Activated naive CD4-positive, alpha-beta T cell (primary cell): Measurements from ENCODE around the gene ADCK2.
"Not testable (repeated sequence)": the region's sequence is repeated elsewhere in the genome, so short reads cannot be mapped to it uniquely, and the experiment has no call there.

Source experiments
- DNase-seq, 4 experiments: peaks; one replicate each; lab custom pipeline; 2025; lab: John Stamatoyannopoulos, UW

Gene ADCK2

DNA sequence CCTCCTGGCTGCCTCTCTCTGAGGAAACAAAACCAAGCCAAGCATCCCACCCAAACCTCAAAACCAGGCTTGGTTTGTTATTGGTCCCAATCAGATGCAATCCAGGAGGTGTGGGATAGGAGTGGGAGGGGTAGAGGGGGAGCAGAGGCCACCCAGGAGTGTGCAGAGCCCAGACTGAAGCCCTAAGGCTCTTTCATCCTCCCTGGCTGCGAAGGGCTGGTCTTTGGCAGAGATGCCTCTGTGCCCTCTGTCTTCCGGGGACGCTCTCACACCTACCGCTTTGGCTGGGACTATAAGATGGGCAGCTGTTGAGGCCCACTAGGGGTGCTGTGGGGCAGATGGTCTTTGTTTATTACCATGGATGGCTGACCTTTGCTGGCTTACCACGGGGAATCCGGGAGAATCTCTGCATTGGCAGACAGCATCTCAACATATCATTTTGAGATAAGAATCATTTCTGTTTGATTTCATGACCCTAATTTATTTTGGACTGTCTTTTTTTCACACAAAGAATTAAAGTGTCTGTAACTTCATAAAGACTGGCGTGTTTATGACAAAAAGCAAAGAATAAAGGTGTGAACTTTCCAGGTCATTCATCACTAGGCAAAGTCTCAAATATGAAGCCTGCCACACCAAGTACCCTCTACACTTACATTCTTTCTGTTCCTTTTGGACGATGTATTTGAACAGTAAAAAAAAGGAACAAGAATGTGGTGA lies 25.7 kb upstream of the ADCK2 start:
- peak in 1 of 4 experiments; percentile 12 for DNase-seq

DNA sequence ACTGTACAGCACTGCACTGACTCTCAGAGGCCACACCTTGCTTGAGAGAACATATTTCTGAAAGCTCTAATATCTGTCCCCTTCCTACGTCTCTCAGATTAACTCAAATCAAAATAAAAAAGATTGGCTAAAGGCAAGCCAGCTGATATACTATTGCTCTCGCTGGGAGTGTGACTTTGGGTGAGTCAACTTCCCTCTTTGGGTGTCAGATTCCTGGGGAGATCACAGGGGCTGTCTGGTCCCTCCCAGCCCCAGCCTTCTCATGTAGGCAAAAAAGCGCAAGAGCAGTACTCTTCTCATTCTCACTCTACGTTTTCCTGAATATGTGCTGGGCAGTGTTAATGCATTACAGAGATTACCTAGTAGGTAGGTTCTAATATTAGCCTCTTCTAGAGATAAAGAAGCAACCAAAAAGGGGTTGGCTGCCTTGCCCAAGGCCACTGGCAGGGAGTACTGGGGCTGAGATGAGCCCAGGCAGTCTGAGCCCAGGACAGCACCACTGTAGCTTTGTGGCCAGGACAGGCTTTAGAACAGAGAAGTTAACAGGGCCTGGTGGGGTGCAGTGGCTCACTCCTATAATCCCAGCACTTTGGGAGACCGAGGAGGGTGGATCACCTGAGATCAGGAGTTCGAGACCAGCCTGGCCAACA lies 23.1 kb upstream of the ADCK2 start:
- no peak for DNase-seq

DNA sequence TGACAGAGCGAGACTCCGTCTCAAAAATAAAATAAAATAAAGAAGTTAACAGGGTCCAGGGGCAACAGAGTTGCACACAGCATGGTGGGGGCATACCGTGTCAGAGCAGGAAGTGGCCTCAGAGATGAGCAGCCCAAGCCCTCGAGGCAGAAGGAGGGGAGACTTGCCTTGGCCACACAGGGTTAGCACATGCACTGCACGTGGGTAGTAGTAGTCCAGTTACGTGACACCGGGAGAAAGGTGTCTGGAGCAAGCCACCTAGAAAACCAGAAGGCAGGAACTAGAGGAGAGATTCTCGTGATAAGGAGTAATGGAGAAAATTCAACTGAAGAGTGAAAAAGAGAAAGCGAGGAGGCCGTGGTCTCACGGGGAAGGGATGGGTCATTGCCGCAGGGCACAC lies 22.4 kb upstream of the ADCK2 start:
- no peak for DNase-seq

DNA sequence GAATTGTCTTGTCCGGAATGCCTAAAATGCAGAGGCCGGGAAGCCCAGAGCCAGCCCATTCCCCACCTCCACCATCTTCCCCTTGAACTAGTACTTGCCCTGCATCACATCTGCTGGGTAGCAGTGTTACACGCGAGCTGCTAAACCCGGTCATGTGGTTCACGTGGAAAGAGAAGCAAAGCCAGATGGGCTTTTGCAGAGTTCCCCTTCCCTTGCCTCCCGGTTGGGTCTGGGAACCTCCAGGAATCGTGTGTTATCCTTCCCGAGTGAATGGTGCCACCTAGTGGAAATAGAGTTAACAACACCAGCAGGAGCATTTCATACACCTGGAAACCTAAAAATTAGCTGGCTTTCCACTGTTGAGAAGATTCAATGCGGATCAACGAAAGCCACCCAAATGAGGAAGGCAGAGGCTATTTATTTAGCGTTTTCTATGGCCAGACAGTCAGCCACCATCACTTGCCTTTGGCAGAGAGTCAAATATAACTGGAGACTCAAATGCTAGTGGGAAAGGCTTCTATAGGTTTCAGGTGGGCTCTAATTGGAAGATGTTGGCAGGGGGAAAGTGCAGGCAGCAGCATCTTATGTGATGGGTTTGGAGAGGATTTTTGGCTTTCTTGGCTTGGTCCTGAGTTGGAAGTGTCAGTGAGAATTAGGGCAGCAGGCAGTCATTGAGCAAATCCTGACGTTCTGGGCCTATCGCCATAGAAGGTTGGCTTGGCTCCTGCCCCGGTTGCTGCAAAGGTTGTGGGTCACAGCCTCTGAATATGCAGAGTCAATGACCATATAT lies 19.2 kb upstream of the ADCK2 start:
- DNase-seq, result no peak

DNA sequence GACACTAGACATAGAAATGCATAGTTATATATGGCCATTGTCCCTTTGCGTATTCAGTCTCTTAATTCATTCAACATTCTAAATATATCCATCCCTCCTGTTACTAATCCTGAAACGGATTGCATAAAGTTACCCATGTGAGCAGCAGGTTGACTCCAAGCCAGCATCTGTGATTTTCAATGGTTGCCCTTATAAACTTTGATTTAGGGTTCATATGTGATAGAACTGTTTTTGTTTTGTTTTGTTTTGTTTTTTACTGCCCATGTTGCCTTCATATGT lies 18.7 kb upstream of the ADCK2 start:
- no peak for DNase-seq

GRCh38 chr7:140654661-140655060 lies 18.1 kb upstream of the ADCK2 start:
- no peak for DNase-seq

DNA sequence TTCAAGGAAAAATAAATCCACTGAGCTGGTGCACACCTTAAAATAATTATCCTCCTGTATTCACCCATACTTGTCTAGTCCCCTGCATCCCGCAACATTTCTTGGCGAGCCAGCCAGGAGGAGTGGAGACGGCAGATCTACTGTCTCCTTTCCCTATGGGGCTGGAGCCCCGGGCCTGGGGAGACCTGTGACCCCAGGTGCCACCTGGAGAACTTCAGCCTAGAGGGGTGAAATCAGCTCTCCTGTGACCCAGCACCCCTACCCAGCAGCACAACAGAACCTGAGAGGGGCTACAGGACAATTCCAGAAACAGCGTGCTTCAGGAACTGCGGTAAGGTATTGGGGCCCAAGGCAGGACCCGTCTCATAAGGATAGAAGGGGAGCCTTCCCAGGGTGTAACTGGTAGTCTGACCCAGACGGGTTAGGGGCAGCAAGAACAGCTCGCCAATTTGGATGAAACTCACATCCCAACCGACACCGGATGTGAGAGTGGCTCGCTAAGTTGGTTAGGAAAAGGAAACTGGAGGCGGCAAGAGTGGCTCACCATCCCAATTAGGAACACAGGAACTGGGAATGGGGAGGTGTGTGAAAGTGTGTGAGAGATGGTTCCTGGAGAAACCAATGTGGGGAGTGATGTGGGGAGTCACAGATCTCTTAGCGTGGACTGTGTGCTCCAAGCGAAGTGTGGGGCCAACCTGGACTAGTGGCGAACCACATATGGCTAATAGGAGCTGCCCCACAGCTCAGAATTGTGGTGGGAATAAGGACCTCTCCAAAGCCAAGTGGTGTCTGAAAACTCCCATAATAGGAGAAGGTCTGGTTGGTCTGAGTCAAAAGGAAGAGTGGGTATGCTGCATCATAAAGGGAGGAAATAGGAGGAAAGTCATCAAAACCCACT lies 17.0 kb upstream of the ADCK2 start:
- no peak for DNase-seq

DNA sequence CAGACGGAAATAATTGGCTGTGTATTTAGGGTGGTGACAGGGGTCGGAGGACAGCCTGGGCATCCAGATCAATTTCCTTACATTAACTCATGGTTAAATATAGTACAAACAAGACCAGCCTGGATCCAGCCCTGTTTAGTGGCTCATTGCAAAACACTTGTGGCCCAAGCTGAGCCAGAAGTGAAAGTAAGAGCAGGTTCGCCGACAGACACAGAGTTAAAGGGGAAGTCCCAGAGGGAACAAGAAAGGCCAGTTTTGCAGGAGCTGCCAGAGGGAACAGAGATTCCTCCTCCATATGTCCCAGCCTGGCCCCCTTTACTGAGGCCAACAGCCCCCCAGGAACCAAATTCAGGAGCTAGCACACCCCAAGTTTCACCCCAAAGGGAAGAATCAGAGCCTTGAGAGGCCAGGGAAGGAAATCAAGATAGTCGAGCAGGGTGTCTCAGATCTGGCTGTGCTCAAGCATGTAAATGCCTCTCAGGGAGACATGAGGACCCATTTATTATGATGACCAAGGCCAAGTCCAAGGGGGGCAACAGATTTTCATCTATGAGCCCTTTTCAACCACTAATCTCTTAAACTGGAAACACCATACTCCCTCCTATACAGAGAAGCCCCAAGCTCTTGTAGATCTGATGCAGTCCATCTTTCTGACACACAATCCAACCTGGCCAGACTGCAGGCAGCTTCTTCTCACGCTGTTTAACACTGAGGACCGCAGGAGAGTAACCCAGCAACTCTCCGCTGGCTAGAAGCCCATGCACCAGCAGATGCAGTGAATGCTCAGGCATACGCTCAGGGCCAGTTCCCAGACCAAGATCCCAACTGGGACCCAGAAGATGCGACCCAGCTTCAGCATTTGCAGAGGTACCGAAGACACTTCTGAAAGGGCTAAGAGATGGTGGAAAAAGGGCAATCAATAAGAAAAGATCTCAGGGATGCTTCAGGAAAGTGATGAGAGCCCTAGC lies 15.9 kb upstream of the ADCK2 start:
- DNase-seq, result no peak

DNA sequence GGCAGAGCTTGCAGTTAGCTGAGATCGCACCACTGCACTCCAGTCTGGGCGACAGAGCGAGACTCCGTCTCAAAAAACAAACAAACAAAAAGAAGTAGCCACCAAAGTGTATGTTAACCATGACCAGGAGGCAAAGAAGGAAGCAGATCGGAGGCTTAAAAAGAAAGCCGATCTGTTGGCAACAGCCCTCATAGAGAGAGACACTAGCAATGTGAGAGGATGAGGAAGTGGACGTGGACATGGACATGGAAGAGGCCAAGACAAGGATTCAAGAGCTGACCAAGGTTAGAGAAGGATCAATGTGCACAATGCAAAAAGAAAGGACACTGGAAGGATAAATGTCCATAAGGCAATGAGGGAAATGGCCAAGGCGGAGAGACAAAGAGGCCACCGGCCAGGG lies 14.9 kb upstream of the ADCK2 start:
- DNase-seq, result no peak

DNA sequence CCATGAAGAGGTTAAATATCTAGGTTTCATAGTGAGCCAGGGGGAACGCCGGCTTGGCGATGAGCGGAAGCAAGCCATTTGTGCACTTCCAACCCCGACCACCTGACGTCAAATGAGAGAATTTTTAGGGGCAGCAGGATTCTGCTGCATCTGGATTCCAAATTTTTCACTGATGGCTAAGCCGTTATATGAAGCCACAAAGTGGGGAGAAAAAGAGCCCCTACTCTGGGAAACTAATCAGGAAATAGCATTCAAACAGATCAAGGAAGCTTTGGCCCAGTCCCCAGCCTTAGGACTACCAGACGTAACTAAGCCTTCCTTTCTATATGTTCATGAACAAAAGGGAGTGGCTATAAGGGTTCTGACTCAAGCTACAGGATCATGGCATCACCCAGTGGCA lies 12.9 kb upstream of the ADCK2 start:
- DNase-seq, result no peak

DNA sequence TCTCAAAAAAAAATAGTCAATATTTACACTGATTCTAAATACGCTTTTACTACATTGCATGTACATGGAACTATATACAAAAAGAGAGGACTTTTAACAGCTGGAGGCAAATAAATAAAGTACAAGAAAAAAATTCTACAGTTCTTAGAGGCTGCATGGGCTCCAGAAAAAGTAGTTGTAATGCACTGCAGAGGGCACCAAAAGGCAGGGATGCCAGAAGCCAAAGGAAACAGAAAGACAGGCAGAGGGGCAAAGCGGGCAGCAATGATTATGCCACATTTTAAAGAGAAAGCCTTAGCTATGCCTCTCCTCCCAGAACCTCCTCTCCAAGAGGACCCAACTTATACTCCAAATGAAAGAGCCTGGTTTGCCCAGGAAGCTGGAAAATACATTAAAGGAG lies 11.6 kb upstream of the ADCK2 start:
- DNase-seq, result no peak

- not testable (repeated sequence) for DNase-seq
Measured at GRCh38 chr7:140662938-140663337, 9.8 kb upstream of the ADCK2 start.

- no peak for DNase-seq
Measured at GRCh38 chr7:140667476-140667875, 5.3 kb upstream of the ADCK2 start.

DNA sequence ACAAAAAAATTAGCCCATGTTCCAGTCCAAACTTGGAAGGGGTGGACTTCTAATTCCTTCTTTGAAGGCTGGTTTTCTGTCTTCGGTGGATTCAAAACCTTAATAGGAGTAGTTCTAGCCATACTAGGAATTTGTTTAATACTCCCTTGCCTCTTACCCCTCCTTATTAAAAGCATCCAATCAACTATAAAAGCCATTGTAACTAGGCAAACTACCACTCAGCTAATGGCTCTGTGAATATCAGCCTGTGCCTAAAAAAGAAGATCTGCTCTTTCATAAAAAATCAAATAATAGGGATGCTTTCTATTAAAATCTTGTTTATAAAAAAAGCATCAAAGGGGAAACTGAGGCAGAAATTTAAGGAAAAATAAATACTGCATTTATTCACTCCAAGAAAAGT lies 4.1 kb upstream of the ADCK2 start:
- no peak for DNase-seq

DNA sequence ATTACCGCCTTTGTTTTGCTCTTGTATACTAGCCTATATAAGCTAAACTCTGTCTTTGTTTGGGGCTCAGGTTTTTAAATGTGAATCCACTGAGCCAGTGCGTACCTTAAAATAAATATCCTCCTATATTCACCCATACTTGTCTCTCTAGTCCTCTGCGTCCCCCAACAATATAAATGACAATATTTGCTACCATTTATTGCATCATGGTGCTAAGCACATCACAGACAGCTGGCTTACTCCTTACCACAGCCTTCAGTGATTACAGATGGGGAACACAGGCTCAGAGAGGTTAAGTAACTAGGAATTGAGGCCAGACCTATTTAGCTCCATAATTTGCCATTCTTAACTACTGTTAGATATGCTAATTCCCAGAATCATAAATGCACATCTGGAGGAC lies 3.4 kb upstream of the ADCK2 start:
- DNase-seq, result no peak

DNA sequence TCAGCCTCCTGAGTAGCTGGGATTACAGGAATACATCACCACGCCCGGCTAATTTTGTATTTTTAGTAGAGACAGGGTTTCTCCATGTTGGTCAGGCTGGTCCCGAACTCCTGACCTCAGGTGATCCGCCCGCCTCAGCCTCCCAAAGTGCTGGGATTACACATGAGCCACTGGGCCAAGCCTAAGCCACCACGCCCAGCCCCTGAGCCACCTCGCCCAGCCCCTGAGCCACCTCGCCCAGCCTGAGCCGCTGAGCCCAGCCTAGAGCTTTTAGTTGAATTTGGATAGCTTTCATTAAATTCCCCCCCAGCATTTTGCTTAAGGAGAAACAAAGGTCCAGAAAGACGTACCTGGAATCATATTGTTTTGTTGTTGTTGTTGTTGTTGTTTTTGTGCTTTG lies 2.9 kb upstream of the ADCK2 start:
- not testable (repeated sequence) for DNase-seq

DNA sequence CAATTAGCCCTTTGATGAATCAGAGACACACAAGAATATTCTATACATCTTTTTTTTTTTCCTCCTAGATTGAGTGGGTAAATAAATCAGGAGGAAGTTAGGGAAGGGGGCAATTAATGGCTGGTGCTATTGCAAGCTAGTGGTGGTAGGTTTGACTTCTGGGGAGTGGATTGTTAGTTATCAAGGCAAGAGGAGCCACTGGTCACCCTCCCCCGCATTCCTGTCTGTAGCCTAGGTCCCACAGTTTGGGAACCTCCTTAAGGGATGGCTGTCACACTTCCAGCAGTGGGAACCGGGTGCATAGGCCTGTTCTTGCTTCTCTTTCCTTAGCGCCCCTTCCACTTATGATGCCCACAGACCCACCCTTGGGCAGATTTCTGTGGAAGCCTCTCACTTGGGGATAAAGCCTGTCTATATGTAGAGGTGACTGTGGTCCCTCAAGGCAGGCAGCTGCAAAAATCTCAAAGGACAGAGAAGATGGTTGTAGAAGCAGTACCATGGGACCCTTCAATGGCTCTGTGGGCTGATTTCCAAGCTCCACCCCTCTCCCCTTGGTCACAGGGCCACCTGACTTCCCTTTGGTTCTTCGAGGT lies 2.3 kb upstream of the ADCK2 start:
- DNase-seq, result no peak

GRCh38 chr7:140671966-140672365 lies 779 bp upstream of the ADCK2 start:
- no peak for DNase-seq

GRCh38 chr7:140673063-140673773 lies 473 bp downstream of the ADCK2 start:
- DNase-seq, result peak; percentile 23 to 63 (median 46)

DNA sequence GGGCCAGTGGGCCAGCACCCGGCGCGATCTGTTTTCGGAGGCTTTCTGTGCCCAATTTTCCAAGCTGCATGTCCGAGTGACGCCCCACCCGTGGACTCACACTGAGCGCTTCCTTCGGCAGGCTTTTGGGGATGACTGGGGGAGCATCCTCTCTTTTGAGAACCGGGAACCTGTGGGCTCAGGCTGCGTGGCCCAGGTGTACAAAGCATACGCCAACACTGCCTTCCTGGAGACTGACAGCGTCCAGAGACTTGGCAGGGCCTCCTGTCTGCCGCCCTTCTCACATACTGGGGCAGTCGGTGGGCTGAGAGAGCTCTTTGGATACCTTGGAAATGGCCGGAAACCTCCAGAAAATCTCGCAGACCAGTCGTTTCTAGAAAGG lies 1.0 kb downstream of the ADCK2 start:
- no peak for DNase-seq
